Measurements from ENCODE around the gene DACH1.

- TF ChIP-seq POLR2A (IDR thresholded peaks at IDR 0.05; ENCODE audit: low read depth, low read length) (no peak), EZH2 (IDR thresholded peaks at IDR 0.05; ENCODE audit: borderline replicate concordance, low read depth, low read length, severe bottlenecking) (no peak), CTCF (IDR thresholded peaks at IDR 0.05; ENCODE audit: extremely low read depth in 1 of 2, insufficient read depth in 1 of 2, low read depth in 1 of 2, low read length in 2 of 2) (no peak), MYC (IDR thresholded peaks at IDR 0.05; ENCODE audit: low read depth, low read length) (no peak), POLR2AphosphoS5 (IDR thresholded peaks at IDR 0.05; ENCODE audit: insufficient read depth, low read depth, low read length) (no peak), JUN (IDR thresholded peaks at IDR 0.05; ENCODE audit: borderline replicate concordance, insufficient read depth, insufficient read length, low read depth) (no peak), FOS (IDR thresholded peaks at IDR 0.05; ENCODE audit: borderline replicate concordance, insufficient read depth, low read length) (no peak)
These were observed 14.3 kb downstream of the DACH1 start for GRCh38 chr13:71852736-71853135.

Data from endothelial cell of umbilical vein (primary cell).